ENCODE data around the gene SOX12.

DNA sequence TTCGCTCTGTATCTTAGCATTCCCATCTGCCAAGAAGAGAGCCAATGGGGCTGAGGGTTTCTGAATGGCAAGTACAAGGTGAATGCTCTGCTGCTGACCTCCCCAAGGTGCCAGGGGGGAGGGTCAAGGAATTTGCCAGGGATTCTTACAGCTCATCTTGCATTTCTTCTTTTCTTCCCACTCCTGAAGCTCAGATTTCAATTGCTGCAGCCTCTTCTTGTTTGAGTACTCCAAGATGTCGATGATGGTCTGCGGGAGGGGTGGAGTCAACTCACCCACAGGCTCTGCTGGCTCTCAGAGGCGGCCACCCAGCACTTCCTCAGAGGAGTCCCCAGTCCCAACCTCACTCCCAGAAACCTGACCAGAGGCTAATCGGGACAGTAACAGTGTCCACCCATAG, 47.2 kb upstream of the SOX12 start:
- no peak for TF ChIP-seq CTCF (IDR thresholded peaks at IDR 0.05; ENCODE audit: low read length)
- TF ChIP-seq EZH2 (optimal IDR thresholded peaks at IDR 0.05; ENCODE audit: low read depth, low read length): no peak

Measured in MM.1S (cell line).